ENCODE data around the gene MS4A4E. TPM values are rescaled to one million over a fixed set of nuclear protein-coding genes. Genes with fewer than 3 reads are reported as not detected.
"Not testable (repeated sequence)": the region's sequence is repeated elsewhere in the genome, so short reads cannot be mapped to it uniquely, and the experiment has no call there.

Gene MS4A4E
- total RNA-seq, 1 donor from 2014 or later, result not detected

DNA sequence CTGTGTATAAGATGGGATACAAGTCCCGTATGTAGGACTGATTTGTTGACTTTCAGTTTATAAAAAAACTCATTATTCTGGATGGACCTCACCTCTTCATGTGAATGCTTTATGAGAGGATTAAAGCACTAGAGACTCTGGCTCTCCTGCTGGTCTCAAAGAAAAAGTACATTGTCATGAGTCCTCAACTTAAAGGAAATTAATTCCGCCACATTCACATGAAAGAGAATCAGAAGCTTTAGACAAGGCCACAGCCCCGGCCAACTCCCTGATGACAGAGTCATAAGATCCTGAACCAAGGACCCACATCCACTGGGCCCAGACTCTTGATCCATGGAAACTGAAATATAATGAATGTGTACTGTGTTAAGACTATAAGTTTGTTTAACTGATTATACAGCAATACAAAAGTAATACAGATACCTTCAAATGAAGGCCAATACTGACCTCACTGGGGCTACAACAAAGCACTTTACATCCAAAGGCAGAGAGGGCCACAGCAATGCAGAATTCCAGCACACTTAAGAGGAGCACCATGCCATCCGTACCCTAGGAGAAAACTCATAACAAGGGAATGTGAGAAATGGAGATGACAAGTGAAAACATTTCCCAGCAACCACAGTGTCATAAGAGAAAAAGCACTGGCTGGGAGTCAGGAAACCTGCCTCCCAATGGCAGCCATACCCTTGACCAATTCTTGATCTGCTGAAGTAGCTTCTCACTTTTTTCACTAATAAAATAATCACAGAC, 34.6 kb downstream of the MS4A4E start:
- Mint-ChIP-seq H3K27me3 (no peaks in the 10 kb centered on the region), H3K27ac (no peak overlapping the region), H3K36me3 (ENCODE audit: insufficient read depth) (no peaks in the 10 kb centered on the region), H3K9me3 (ENCODE audit: low read depth) (no peaks in the 10 kb centered on the region), H3K4me1 (ENCODE audit: low read depth) (no peaks in the 10 kb centered on the region), H3K4me3 (ENCODE audit: low read depth) (no peak overlapping the region)
- TF ChIP-seq, protein P1, sequence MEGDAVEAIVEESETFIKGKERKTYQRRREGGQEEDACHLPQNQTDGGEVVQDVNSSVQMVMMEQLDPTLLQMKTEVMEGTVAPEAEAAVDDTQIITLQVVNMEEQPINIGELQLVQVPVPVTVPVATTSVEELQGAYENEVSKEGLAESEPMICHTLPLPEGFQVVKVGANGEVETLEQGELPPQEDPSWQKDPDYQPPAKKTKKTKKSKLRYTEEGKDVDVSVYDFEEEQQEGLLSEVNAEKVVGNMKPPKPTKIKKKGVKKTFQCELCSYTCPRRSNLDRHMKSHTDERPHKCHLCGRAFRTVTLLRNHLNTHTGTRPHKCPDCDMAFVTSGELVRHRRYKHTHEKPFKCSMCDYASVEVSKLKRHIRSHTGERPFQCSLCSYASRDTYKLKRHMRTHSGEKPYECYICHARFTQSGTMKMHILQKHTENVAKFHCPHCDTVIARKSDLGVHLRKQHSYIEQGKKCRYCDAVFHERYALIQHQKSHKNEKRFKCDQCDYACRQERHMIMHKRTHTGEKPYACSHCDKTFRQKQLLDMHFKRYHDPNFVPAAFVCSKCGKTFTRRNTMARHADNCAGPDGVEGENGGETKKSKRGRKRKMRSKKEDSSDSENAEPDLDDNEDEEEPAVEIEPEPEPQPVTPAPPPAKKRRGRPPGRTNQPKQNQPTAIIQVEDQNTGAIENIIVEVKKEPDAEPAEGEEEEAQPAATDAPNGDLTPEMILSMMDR (IDR thresholded peaks at IDR 0.05; ENCODE audit: unreplicated experiment), result no peak
- DNase-seq (ENCODE audit: low spot score, unreplicated experiment), result no peak

DNA sequence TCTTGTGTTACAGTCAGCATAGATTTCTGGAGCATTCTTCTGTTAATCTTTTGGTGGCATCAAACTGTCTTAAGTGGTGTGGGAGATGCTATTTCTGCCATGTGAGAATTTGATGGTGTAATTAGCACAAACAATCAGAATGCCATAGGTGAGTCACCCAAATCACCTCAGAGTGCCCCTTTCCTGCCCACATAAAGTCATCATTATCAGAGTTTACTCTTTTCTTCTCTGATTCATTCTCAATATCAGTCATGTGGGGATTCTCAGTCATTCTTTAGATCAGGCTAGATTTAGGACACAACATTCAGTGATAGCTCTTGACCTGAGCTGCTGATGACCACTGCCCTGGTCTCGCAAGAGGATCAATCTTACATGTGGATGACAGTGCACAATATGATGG, 36.3 kb downstream of the MS4A4E start:
- TF ChIP-seq, protein P1 (IDR thresholded peaks at IDR 0.05; ENCODE audit: unreplicated experiment), result no peak
- Mint-ChIP-seq H3K27ac (no peak overlapping the region), H3K36me3 (ENCODE audit: insufficient read depth) (no peaks in the 10 kb centered on the region), H3K9me3 (ENCODE audit: low read depth) (peaks cover 2% of the 10 kb centered on the region), H3K4me1 (ENCODE audit: low read depth) (no peaks in the 10 kb centered on the region), H3K27me3 (no peaks in the 10 kb centered on the region), H3K4me3 (ENCODE audit: low read depth) (no peak overlapping the region)
- no peak for DNase-seq (ENCODE audit: low spot score, unreplicated experiment)

DNA sequence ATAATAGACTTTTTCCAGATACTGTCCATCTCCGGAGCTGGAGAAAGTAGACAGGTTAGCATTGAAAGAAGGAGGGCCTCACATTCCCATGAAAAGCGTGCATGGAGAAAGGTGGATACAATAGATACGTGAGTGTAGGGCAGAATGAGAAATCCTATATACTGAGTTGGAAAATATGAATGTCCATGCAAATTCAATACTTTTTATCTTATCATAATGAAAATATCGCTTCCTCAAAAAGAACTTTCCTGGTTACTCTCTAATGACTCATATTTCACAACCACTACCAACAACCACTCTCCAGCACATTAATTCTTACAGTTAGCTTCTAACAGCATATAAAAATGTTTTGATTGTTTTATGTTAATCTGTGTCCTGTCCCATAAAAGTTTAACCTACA, 38.0 kb downstream of the MS4A4E start:
- H3K9me3 Mint-ChIP-seq (ENCODE audit: low read depth), result peaks cover 2% of the 10 kb centered on the region
- H3K27me3 Mint-ChIP-seq, result no peaks in the 10 kb centered on the region
- TF ChIP-seq, protein P1 (IDR thresholded peaks at IDR 0.05; ENCODE audit: unreplicated experiment), result no peak
- H3K27ac Mint-ChIP-seq, result no peak overlapping the region
- no peak for DNase-seq (ENCODE audit: low spot score, unreplicated experiment)
- H3K4me3 Mint-ChIP-seq (ENCODE audit: low read depth), result no peak overlapping the region
- no peaks in the 10 kb centered on the region for H3K36me3 Mint-ChIP-seq (ENCODE audit: insufficient read depth)
- no peaks in the 10 kb centered on the region for H3K4me1 Mint-ChIP-seq (ENCODE audit: low read depth)

DNA sequence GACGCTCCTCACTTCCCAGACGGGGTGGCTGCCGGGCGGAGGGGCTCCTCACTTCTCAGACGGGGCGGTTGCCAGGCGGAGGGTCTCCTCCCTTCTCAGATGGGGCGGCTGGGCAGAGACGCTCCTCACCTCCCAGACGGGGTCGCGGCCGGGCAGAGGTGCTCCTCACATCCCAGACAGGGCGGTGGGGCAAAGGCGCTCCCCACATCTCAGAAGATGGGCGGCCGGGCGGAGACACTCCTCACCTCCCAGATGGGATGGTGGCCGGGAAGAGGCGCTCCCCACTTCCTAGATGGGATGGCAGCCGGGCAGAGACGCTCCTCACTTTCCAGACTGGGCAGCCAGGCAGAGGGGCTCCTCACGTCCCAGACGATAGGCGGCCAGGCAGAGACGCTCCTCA, 41.6 kb downstream of the MS4A4E start:
- not testable (repeated sequence) for H3K4me1 Mint-ChIP-seq (ENCODE audit: low read depth); H3K4me3 Mint-ChIP-seq (ENCODE audit: low read depth); H3K9me3 Mint-ChIP-seq (ENCODE audit: low read depth); H3K27me3 Mint-ChIP-seq; H3K36me3 Mint-ChIP-seq (ENCODE audit: insufficient read depth); DNase-seq (ENCODE audit: low spot score, unreplicated experiment); H3K27ac Mint-ChIP-seq

DNA sequence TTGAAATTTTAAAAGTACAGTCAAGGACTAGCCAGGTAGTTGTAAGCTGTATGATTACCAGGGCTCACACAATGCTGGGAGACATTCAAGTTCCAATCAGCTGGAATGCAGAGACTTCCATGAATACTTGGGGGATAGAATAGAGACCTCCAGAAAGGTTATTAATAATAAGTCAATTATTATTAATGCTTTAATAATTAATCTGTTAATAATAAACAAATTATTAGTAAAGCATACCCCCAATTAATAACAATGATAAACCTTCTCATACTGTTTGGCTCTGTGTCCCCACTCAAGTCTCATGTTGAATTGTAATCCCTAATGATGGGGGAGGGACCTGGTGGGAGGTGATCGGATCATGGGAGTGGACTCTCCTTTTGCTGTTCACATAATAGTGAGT, 45.5 kb downstream of the MS4A4E start:
- Mint-ChIP-seq H3K4me3 (ENCODE audit: low read depth) (no peak overlapping the region), H3K27ac (no peak overlapping the region), H3K9me3 (ENCODE audit: low read depth) (peaks cover 16% of the 10 kb centered on the region), H3K36me3 (ENCODE audit: insufficient read depth) (peaks cover 3% of the 10 kb centered on the region), H3K4me1 (ENCODE audit: low read depth) (peaks cover 13% of the 10 kb centered on the region), H3K27me3 (no peaks in the 10 kb centered on the region)
- no peak for DNase-seq (ENCODE audit: low spot score, unreplicated experiment)
- TF ChIP-seq, protein P1 (IDR thresholded peaks at IDR 0.05; ENCODE audit: unreplicated experiment), result no peak

DNA sequence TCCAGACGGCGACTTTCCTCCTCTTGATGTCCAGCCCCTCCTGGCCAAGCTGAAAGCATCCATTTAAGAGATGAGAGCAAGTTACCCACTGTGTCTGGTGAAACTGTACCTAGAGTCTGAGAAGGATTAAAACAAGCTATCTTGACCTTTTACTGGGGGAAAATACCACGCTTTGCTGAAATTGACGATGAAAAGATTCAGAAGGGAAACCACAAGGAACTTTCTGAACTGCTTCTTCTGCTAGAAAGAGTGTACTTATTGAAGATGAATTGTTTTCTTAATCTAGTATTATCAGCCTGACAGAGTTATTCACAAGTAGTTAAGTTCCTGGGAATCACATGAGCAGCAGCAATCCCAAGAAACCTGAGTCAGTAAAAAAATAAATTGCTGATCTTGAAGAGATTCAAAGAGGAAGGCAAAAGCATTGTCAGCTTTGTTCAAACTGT, 47.0 kb downstream of the MS4A4E start:
- TF ChIP-seq, protein P1 (IDR thresholded peaks at IDR 0.05; ENCODE audit: unreplicated experiment), result no peak
- no peaks in the 10 kb centered on the region for H3K27me3 Mint-ChIP-seq
- peaks cover 13% of the 10 kb centered on the region for H3K4me1 Mint-ChIP-seq (ENCODE audit: low read depth)
- H3K27ac Mint-ChIP-seq, result peak overlapping the region; percentile 80
- no peak for DNase-seq (ENCODE audit: low spot score, unreplicated experiment)
- peaks cover 3% of the 10 kb centered on the region for H3K36me3 Mint-ChIP-seq (ENCODE audit: insufficient read depth)
- H3K9me3 Mint-ChIP-seq (ENCODE audit: low read depth), result peaks cover 15% of the 10 kb centered on the region
- no peak overlapping the region for H3K4me3 Mint-ChIP-seq (ENCODE audit: low read depth)
